GM21423 (cell line): ENCODE results near the gene RPS19BP1.
"Not testable (repeated sequence)": the region's sequence is repeated elsewhere in the genome, so short reads cannot be mapped to it uniquely, and the experiment has no call there.

ENCODE experiments used
- ATAC-seq: cut with Tn5 transposase; IDR thresholded peaks from one replicate; pipeline ENCODE4 v1.9.1; 2021; ENCODE audit warnings: mild to moderate bottlenecking, moderate library complexity; ENCODE audit not compliant: unreplicated experiment

The RPS19BP1 gene

GRCh38 chr22:39514373-39514973 is 18.1 kb downstream of the RPS19BP1 start:
- no peak for ATAC-seq

- ATAC-seq: no peak
Measured at GRCh38 chr22:39513791-39514190, 18.8 kb downstream of the RPS19BP1 start.

- no peak for ATAC-seq
Measured at GRCh38 chr22:39512026-39512425, 20.5 kb downstream of the RPS19BP1 start.

GRCh38 chr22:39511226-39511625 is 21.3 kb downstream of the RPS19BP1 start:
- no peak for ATAC-seq

GRCh38 chr22:39510529-39511149 is 21.9 kb downstream of the RPS19BP1 start:
- no peak for ATAC-seq

GRCh38 chr22:39508393-39508792 is 24.2 kb downstream of the RPS19BP1 start:
- ATAC-seq: no peak

GRCh38 chr22:39507021-39507420 is 25.5 kb downstream of the RPS19BP1 start:
- ATAC-seq: not testable (repeated sequence)

GRCh38 chr22:39504071-39504470 is 28.5 kb downstream of the RPS19BP1 start:
- no peak for ATAC-seq

- ATAC-seq: no peak
Measured at GRCh38 chr22:39503630-39504029, 28.9 kb downstream of the RPS19BP1 start.

GRCh38 chr22:39502789-39503409 is 29.6 kb downstream of the RPS19BP1 start:
- ATAC-seq: no peak

- peak; percentile 86 for ATAC-seq
Measured at GRCh38 chr22:39502109-39502788, 30.3 kb downstream of the RPS19BP1 start, which contains the start of gene MIEF1. TSS of gene MIEF1 (plus strand) at chr22:39502290. CDS start at chr22:39511295, 9,005 bp downstream.

GRCh38 chr22:39501644-39502108 is 30.9 kb downstream of the RPS19BP1 start:
- ATAC-seq: no peak

GRCh38 chr22:39500101-39500500 is 32.4 kb downstream of the RPS19BP1 start:
- ATAC-seq: no peak

- ATAC-seq: no peak
Measured at GRCh38 chr22:39498802-39499201, 33.7 kb downstream of the RPS19BP1 start.

GRCh38 chr22:39498368-39498767 is 34.2 kb downstream of the RPS19BP1 start:
- ATAC-seq: no peak

GRCh38 chr22:39497429-39497828 is 35.1 kb downstream of the RPS19BP1 start:
- ATAC-seq: no peak

- no peak for ATAC-seq
Measured at GRCh38 chr22:39496131-39496838, 36.3 kb downstream of the RPS19BP1 start.

- no peak for ATAC-seq
Measured at GRCh38 chr22:39494471-39495120, 38.0 kb downstream of the RPS19BP1 start.

- ATAC-seq: no peak
Measured at GRCh38 chr22:39493759-39494158, 38.8 kb downstream of the RPS19BP1 start.

- no peak for ATAC-seq
Measured at GRCh38 chr22:39492186-39492585, 40.4 kb downstream of the RPS19BP1 start.
